Measurements from ENCODE around the gene PERM1.
"Not testable (repeated sequence)": the region's sequence is repeated elsewhere in the genome, so short reads cannot be mapped to it uniquely, and the experiment has no call there.

- not testable (repeated sequence) for TF ChIP-seq CTCF, POLR2AphosphoS5 (IDR thresholded peaks at IDR 0.05)
Measured at GRCh38 chr1:1017397-1018320, 35.8 kb upstream of the PERM1 start.

Measured in prostate gland (tissue), 2 donors.